ENCODE data around the gene IFIT2. TPM values are rescaled to one million over a fixed set of nuclear protein-coding genes. Genes with fewer than 3 reads are reported as not detected.
"Not testable (repeated sequence)": the region's sequence is repeated elsewhere in the genome, so short reads cannot be mapped to it uniquely, and the experiment has no call there.

The IFIT2 gene
- total RNA-seq, 1 donor from 2014 or later: 9.1 TPM

- DNase-seq (ENCODE audit: low spot score): no peak
These were observed 22.4 kb upstream of the IFIT2 start for GRCh38 chr10:89279421-89279869.

GRCh38 chr10:89280508-89280907 lies 21.3 kb upstream of the IFIT2 start:
- DNase-seq (ENCODE audit: low spot score): no peak

GRCh38 chr10:89281606-89282395 lies 20.0 kb upstream of the IFIT2 start:
- no peak for DNase-seq (ENCODE audit: low spot score)

- peak; percentile 57 for DNase-seq (ENCODE audit: low spot score)
These were observed 18.6 kb upstream of the IFIT2 start for GRCh38 chr10:89283025-89283935.

GRCh38 chr10:89283936-89284475 lies 17.8 kb upstream of the IFIT2 start:
- DNase-seq (ENCODE audit: low spot score): peak; percentile 95

- not testable (repeated sequence) for DNase-seq (ENCODE audit: low spot score)
These were observed 17.1 kb upstream of the IFIT2 start for GRCh38 chr10:89284711-89285110.

- DNase-seq (ENCODE audit: low spot score): not testable (repeated sequence)
These were observed 16.5 kb upstream of the IFIT2 start for GRCh38 chr10:89285303-89285702.

- no peak for DNase-seq (ENCODE audit: low spot score)
These were observed 7.1 kb upstream of the IFIT2 start for GRCh38 chr10:89294721-89295239.

- DNase-seq (ENCODE audit: low spot score): peak; percentile 49
These were observed 6.2 kb upstream of the IFIT2 start for GRCh38 chr10:89295597-89295996.

GRCh38 chr10:89296220-89296648 lies 5.6 kb upstream of the IFIT2 start:
- DNase-seq (ENCODE audit: low spot score): peak; percentile 44

- no peak for DNase-seq (ENCODE audit: low spot score)
These were observed 4.5 kb upstream of the IFIT2 start for GRCh38 chr10:89297356-89297755.

GRCh38 chr10:89297791-89298190 lies 4.1 kb upstream of the IFIT2 start:
- DNase-seq (ENCODE audit: low spot score): no peak

- no peak for DNase-seq (ENCODE audit: low spot score)
These were observed 2.8 kb upstream of the IFIT2 start for GRCh38 chr10:89299031-89299430.

- DNase-seq (ENCODE audit: low spot score): peak; percentile 62
These were observed 614 bp upstream of the IFIT2 start for GRCh38 chr10:89301232-89301631.

- no peak for DNase-seq (ENCODE audit: low spot score)
These were observed 779 bp downstream of the IFIT2 start for GRCh38 chr10:89302625-89303024.

GRCh38 chr10:89303161-89303560 lies 1.3 kb downstream of the IFIT2 start:
- no peak for DNase-seq (ENCODE audit: low spot score)

GRCh38 chr10:89304026-89304425 lies 2.2 kb downstream of the IFIT2 start:
- DNase-seq (ENCODE audit: low spot score): no peak

GRCh38 chr10:89304446-89304845 lies 2.6 kb downstream of the IFIT2 start:
- DNase-seq (ENCODE audit: low spot score): no peak

GRCh38 chr10:89304925-89305324 lies 3.1 kb downstream of the IFIT2 start:
- DNase-seq (ENCODE audit: low spot score): no peak

GRCh38 chr10:89305766-89306433 lies 4.1 kb downstream of the IFIT2 start:
- DNase-seq (ENCODE audit: low spot score): no peak
